AG20443 (cell line): ENCODE data around the gene RNU7-1.
"Not testable (repeated sequence)": the region's sequence is repeated elsewhere in the genome, so short reads cannot be mapped to it uniquely, and the experiment has no call there.

Source experiments
- DNase-seq: peaks from one replicate; pipeline ENCODE4 v3.0.0; 2012; ENCODE audit warnings: low spot score, mixed read lengths

The RNU7-1 gene

GRCh38 chr12:6943722-6944380 lies at the start of gene RNU7-1, which contains the start of gene C12orf57:
Gene RNU7-1 (plus strand): TSS chr12:6943816.
Gene C12orf57 (plus strand): TSS chr12:6944022. CDS start chr12:6944122, 100 bp downstream.
- DNase-seq, result peak; percentile 77

- DNase-seq, result no peak
Observed at GRCh38 chr12:6894321-6894720, 49.3 kb upstream of the RNU7-1 start.

GRCh38 chr12:6896846-6897435 lies 46.7 kb upstream of the RNU7-1 start:
- DNase-seq, result no peak

- DNase-seq, result no peak
Observed at GRCh38 chr12:6899427-6899826, 44.2 kb upstream of the RNU7-1 start.

GRCh38 chr12:6899837-6900519 lies 43.6 kb upstream of the RNU7-1 start:
- no peak for DNase-seq

- DNase-seq, result no peak
Observed at GRCh38 chr12:6902448-6902847, 41.2 kb upstream of the RNU7-1 start.

GRCh38 chr12:6903722-6904121 lies 39.9 kb upstream of the RNU7-1 start:
- no peak for DNase-seq

- peak; percentile 96 for DNase-seq
Observed at GRCh38 chr12:6904280-6905276, 39.0 kb upstream of the RNU7-1 start, which contains the start of gene LRRC23. Gene LRRC23 (plus strand): TSS chr12:6904822. CDS start chr12:6905634, 812 bp downstream.

- DNase-seq, result no peak
Observed at GRCh38 chr12:6905414-6906040, 38.1 kb upstream of the RNU7-1 start.

- DNase-seq, result not testable (repeated sequence)
Observed at GRCh38 chr12:6908141-6908540, 35.5 kb upstream of the RNU7-1 start.

GRCh38 chr12:6909421-6910145 lies 34.0 kb upstream of the RNU7-1 start:
- DNase-seq, result no peak

- no peak for DNase-seq
Observed at GRCh38 chr12:6912164-6912935, 31.3 kb upstream of the RNU7-1 start.

GRCh38 chr12:6914246-6914946 lies 29.2 kb upstream of the RNU7-1 start, which contains the start of gene ENO2:
Gene ENO2 (plus strand): TSS chr12:6914580. CDS start chr12:6915833, 1,253 bp downstream.
- DNase-seq, result peak; percentile 92

- no peak for DNase-seq
Observed at GRCh38 chr12:6914947-6915788, 28.4 kb upstream of the RNU7-1 start.

GRCh38 chr12:6915789-6916285 lies 27.8 kb upstream of the RNU7-1 start:
- DNase-seq, result no peak

GRCh38 chr12:6916426-6917200 lies 27.0 kb upstream of the RNU7-1 start:
- no peak for DNase-seq
